OCI-LY1 (cell line): ENCODE results near the gene FPR3.

Experiments
- H2AFZ ChIP-seq: fragments of 200-600 bp; sonication (generic), shearing (Covaris generic); 2 replicates; pipeline ENCODE4 v1.6.0; 2014; ENCODE audit warnings: antibody characterized with exemption, mild to moderate bottlenecking, low read length
- H3F3A ChIP-seq: fragments of 200-600 bp; sonication (generic), shearing (Covaris generic); 2 replicates; pipeline ENCODE4 v1.6.0; 2014; ENCODE audit warnings: mild to moderate bottlenecking, antibody characterized with exemption, low read length, moderate library complexity; ENCODE audit not compliant: insufficient read depth
- H3K27ac ChIP-seq: fragments of 200-600 bp; sonication (generic); 2 replicates; pipeline ENCODE4 v1.5.1; 2014; ENCODE audit warnings: low read length, mixed run types, mild to moderate bottlenecking, low read depth; ENCODE audit not compliant: poor library complexity, severe bottlenecking
- H3K27me3 ChIP-seq: fragments of 200-600 bp; sonication (generic); 2 replicates; pipeline ENCODE4 v1.6.0; 2014; ENCODE audit warnings: antibody characterized with exemption, mild to moderate bottlenecking, low read length, moderate library complexity; ENCODE audit not compliant: insufficient read depth
- H3K36me3 ChIP-seq: fragments of 200-600 bp; sonication (generic); 2 replicates; pipeline ENCODE4 v1.6.1; 2014; ENCODE audit warnings: mild to moderate bottlenecking, antibody characterized with exemption, low read length, moderate library complexity, mixed read lengths; ENCODE audit not compliant: insufficient read depth
- H3K4me1 ChIP-seq: fragments of 200-600 bp; sonication (generic); 2 replicates; pipeline ENCODE4 v1.5.1; 2014; ENCODE audit warnings: mild to moderate bottlenecking, low read length, moderate library complexity; ENCODE audit not compliant: insufficient read depth, severe bottlenecking
- H3K4me2 ChIP-seq: fragments of 200-600 bp; sonication (generic), shearing (Covaris generic); 2 replicates; pipeline ENCODE4 v1.6.1; 2014; ENCODE audit warnings: low read length
- H3K4me3 ChIP-seq: fragments of 200-600 bp; sonication (generic); 2 replicates; pipeline ENCODE4 v1.5.1; 2014; ENCODE audit warnings: low read length, low read depth, mild to moderate bottlenecking, mixed read lengths; ENCODE audit not compliant: poor library complexity, severe bottlenecking
- H3K79me2 ChIP-seq: fragments of 200-600 bp; shearing (Covaris generic); 2 replicates; pipeline ENCODE4 v1.6.1; 2016; ENCODE audit warnings: mixed run types, low read length, mixed read lengths; ENCODE audit not compliant: insufficient read depth
- H3K9ac ChIP-seq: fragments of 200-600 bp; sonication (generic), shearing (Covaris generic); 2 replicates; pipeline ENCODE4 v1.6.1; 2014; ENCODE audit warnings: mild to moderate bottlenecking, low read length, mixed read lengths
- H3K9me2 ChIP-seq: fragments of 200-600 bp; sonication (generic), shearing (Covaris generic); 2 replicates; pipeline ENCODE4 v1.6.1; 2014; ENCODE audit warnings: low read depth, mild to moderate bottlenecking, low read length, mixed read lengths
- H3K9me3 ChIP-seq: fragments of 200-600 bp; shearing (Covaris generic); 2 replicates; pipeline ENCODE4 v1.6.1; 2014; ENCODE audit warnings: low read length, mixed read lengths
- H4K20me1 ChIP-seq: fragments of 200-600 bp; sonication (generic), shearing (Covaris generic); 2 replicates; pipeline ENCODE4 v1.6.0; 2016; ENCODE audit warnings: mild to moderate bottlenecking, low read length; ENCODE audit not compliant: insufficient read depth
- CTCF ChIP-seq: fragments of 200-600 bp; sonication (generic), shearing (Covaris generic); IDR thresholded peaks from 2 replicates; pipeline ENCODE4 v1.5.1; 2017; ENCODE audit warnings: mild to moderate bottlenecking, antibody characterized with exemption, low read length, moderate library complexity, mixed read lengths
- EZH2 ChIP-seq: fragments of 200-600 bp; sonication (generic), shearing (Covaris generic); IDR thresholded peaks from 2 replicates; pipeline ENCODE4 v1.8.0; 2017; ENCODE audit warnings: borderline replicate concordance, mixed run types, mild to moderate bottlenecking, antibody characterized with exemption, low read length, moderate library complexity, mixed read lengths

Gene FPR3

GRCh38 chr19:51798062-51798461, 3.1 kb downstream of the FPR3 start:
- Histone ChIP-seq H3F3A (no peaks in the 10 kb centered on the region), H3K27me3 (no peaks in the 10 kb centered on the region), H3K4me3 (no peak overlapping the region), H3K9me3 (no peaks in the 10 kb centered on the region), H3K4me1 (no peaks in the 10 kb centered on the region), H3K4me2 (no peak overlapping the region), H3K36me3 (no peaks in the 10 kb centered on the region), H3K79me2 (no peaks in the 10 kb centered on the region), H4K20me1 (no peaks in the 10 kb centered on the region), H3K9me2 (no peaks in the 10 kb centered on the region), H2AFZ (no peak overlapping the region), H3K27ac (no peak overlapping the region), H3K9ac (no peak overlapping the region)
- no peak for TF ChIP-seq CTCF
- TF ChIP-seq EZH2, result no peak

- Histone ChIP-seq H3F3A (no peaks in the 10 kb centered on the region), H3K9me2 (no peaks in the 10 kb centered on the region), H3K4me1 (no peaks in the 10 kb centered on the region), H3K9me3 (no peaks in the 10 kb centered on the region), H3K4me2 (no peak overlapping the region), H3K36me3 (no peaks in the 10 kb centered on the region), H2AFZ (no peak overlapping the region), H3K9ac (no peak overlapping the region), H3K27ac (no peak overlapping the region), H3K27me3 (no peaks in the 10 kb centered on the region), H3K79me2 (no peaks in the 10 kb centered on the region), H4K20me1 (no peaks in the 10 kb centered on the region), H3K4me3 (no peak overlapping the region)
- TF ChIP-seq CTCF (no peak), EZH2 (no peak)
These were observed 4.2 kb downstream of the FPR3 start for GRCh38 chr19:51799034-51799773.

- no peak for TF ChIP-seq CTCF
- no peak for TF ChIP-seq EZH2
- H3K27ac ChIP-seq, result no peak overlapping the region
- H3K4me3 ChIP-seq, result no peak overlapping the region
- H3K27me3 ChIP-seq, result no peaks in the 10 kb centered on the region
- H2AFZ ChIP-seq, result no peak overlapping the region
- H3K9ac ChIP-seq, result no peak overlapping the region
- H3K36me3 ChIP-seq, result no peaks in the 10 kb centered on the region
- H3K9me2 ChIP-seq, result no peaks in the 10 kb centered on the region
- H3F3A ChIP-seq, result no peaks in the 10 kb centered on the region
- H3K4me1 ChIP-seq, result no peaks in the 10 kb centered on the region
- H4K20me1 ChIP-seq, result no peaks in the 10 kb centered on the region
- no peaks in the 10 kb centered on the region for H3K79me2 ChIP-seq
- no peaks in the 10 kb centered on the region for H3K9me3 ChIP-seq
- no peak overlapping the region for H3K4me2 ChIP-seq
These were observed 5.0 kb downstream of the FPR3 start for GRCh38 chr19:51799774-51800472.
